SH-SY5Y (cell line): ENCODE measurements around the gene DUOX2.

Experiments used
- GATA2 ChIP-seq: IDR thresholded peaks from 2 replicates; pipeline ENCODE4 v1.6.1; 2011; ENCODE audit warnings: mild to moderate bottlenecking, low read depth, low read length
- GATA3 ChIP-seq: IDR thresholded peaks from 2 replicates; pipeline ENCODE4 v1.6.1; 2011; ENCODE audit warnings: low read depth, mild to moderate bottlenecking, low read length, moderate library complexity

DNA sequence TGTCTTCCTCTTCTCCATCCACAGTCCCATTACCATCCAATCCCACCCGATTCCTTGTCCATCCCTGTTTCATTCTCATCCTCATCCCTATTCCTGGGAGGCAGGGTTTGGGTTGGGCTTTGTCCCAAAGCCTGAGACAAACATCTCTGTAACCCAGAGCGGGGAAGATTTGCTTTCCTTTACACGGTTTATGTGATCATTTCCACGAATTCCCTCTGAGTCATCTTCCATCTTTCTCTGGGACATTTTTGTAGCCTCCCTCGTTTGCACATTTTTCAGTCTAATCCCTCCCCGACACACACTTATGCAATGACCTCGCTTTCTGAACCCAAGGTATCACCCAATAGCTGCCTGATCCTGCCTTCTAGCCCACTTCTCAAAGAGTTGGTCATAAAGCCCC is 22.8 kb downstream of the DUOX2 start:
- TF ChIP-seq GATA2 (no peak), GATA3 (no peak)
